NCI-H1048 (cell line): ENCODE measurements around the gene DECR2.
"Not testable (repeated sequence)": the region's sequence is repeated elsewhere in the genome, so short reads cannot be mapped to it uniquely, and the experiment has no call there.

Experiments used
- DNase-seq: peaks from one replicate; lab custom pipeline; 2025; lab: John Stamatoyannopoulos, UW

DECR2 gene

DNA sequence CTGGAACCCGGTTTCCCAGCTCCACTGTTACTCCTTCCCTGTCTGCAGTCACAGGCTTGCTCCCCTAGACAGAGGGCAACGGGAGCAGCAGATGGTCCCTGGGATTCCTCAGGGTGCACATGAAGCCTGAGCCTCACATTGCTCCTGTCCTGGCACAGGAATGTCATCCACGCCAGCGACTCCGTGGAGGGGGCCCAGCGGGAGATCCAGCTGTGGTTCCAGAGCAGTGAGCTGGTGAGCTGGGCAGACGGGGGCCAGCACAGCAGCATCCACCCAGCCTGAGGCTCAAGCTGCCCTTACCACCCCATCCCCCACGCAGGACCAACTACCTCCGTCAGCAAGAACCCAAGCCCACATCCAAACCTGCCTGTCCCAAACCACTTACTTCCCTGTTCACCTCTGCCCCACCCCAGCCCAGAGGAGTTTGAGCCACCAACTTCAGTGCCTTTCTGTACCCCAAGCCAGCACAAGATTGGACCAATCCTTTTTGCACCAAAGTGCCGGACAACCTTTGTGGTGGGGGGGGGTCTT is 1.6 kb upstream of the DECR2 start:
- no peak for DNase-seq

DNA sequence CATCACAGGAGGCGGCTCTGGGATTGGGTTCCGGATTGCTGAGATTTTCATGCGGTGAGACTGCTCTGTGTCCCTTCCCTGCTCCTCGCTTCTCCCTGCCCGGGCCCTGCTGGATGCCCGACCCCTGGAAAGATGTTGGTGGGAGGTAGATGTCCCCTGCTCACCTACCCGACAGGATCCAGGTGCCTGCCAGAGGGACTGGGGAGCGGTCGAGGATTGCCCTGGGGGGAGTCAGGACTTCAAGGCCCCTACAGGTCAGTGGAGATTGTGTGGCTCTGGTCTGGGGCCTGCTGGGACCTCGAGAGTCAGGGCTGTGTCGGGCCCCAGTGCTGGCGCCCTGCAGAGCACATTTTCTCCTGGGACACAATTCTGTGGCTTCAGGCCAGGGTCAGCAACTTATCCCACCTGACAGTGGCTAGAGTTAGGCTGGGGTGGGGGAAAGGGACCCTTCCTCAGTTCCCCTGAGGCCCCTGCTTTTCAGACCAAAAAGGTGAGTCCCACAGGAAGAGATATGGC is 3.3 kb downstream of the DECR2 start:
- DNase-seq = no peak

DNA sequence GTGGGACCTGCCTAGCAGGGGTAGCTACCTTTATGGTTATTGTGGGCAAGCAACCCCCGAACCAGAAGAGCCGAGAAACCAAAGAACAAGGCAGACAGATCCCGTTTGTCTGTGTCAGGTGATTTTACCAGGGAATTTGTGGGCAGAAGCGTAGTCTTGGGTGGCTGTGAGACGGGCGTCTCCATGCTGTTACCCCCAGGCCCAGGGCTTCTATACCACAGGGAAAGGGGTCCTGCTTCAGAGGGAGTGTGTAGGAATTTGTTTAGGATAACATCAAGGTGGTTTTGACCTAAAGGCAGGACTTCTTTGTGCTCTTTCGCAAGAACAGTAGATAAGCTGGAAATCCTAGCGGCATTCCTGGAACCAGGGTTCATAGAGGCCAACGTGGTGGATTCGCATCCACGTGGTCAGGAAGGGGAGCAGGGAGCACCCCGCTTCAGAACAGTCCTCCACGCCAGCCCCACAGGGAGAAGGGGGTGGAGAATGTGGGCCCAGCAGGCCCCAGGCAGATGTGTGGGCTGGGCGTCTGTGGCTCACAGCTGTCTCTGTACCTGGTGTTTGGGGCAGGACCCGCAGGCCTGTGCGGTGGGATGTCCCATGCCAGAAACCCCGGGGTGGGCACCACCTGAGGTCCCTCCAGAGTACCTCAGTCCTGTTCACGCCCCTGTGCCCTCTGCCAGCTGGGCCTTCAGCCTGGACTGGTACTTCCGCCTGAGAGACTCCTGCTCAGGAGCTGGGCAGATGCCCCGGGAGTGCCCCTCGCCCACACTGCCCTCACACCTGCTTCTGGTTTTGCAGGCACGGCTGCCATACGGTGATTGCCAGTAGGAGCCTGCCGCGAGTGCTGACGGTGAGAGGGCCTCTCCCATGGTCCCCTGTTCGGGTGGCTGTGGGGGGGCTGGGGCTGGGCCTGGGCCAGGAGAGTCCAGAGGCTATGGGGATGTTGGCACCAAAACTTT is 4.1 kb downstream of the DECR2 start:
- DNase-seq = no peak

DNA sequence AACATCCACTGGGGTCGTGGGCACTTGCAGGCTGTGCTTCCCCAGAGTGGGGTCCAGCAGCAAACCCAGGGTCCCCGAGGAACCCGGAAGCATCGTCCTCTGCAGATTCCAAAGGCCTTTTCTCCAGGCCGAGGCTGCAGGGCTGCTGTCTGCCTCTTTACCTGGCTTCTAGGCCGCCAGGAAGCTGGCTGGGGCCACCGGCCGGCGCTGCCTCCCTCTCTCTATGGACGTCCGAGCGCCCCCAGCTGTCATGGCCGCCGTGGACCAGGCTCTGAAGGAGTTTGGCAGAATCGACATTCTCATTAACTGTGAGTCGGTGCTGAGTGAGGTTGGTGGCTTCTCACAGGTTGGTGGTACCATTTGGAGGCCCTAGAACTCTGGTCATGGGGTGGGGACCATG is 5.6 kb downstream of the DECR2 start:
- no peak for DNase-seq

DNA sequence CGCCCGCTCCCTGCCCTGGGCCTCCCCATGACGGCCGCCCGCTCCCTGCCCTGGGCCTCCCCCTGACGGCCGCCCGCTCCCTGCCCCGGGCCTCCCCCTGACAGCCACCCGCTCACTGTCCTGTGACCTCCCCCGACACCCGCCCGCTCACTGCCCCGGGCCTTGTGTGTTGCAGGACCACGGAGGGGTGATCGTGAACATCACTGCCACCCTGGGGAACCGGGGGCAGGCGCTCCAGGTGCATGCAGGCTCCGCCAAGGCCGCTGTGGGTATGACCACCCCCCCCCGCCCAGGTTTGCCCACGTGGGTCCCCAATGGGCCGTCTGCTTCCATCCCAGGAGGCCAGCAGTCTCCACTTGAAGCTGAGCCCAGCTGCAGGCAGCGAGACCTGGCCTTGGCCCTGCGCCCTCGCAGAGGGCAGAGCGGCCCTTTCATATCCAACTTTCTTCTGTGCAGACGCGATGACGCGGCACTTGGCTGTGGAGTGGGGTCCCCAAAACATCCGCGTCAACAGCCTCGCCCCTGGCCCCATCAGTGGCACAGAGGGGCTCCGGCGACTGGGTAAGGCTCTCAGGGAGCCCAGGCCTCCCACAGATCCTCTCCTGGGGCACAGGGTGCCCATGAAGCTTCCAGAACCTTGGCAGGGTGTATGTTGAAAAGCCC is 9.0 kb downstream of the DECR2 start:
- no peak for DNase-seq

DNA sequence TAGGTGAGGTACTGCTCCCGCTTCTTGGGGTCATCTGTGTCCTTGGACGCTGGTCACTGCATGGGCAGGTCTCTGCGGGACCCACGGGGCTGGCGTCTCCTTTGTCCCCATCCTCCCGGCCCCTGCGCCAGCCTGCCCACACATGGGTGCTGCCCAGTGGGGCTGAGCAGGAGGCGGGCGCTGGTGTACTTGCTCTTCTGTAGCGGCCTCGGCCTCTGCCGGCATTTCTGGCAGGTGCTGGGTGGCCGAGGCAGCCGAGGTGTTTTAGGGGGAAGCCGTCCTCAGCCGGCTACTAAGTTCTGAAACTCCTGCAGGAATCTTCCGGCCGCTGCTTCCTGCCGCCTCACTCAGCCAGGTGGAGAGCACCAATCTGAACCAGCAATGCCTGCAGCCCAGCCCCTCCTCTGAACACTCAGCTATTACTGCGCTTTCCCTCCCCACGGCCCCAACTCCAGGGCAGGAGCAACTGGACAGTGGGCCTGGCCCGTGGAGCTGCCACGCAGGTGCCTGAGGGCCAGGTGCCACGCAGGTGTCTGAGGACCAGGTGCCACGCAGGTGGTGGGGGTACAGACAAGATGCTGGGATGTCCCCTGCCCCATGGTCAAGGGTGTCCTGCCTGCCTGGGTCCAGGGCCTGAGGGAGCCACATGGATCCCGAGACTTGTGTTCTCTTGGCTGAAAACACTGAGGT is 10.0 kb downstream of the DECR2 start:
- DNase-seq = no peak

DNA sequence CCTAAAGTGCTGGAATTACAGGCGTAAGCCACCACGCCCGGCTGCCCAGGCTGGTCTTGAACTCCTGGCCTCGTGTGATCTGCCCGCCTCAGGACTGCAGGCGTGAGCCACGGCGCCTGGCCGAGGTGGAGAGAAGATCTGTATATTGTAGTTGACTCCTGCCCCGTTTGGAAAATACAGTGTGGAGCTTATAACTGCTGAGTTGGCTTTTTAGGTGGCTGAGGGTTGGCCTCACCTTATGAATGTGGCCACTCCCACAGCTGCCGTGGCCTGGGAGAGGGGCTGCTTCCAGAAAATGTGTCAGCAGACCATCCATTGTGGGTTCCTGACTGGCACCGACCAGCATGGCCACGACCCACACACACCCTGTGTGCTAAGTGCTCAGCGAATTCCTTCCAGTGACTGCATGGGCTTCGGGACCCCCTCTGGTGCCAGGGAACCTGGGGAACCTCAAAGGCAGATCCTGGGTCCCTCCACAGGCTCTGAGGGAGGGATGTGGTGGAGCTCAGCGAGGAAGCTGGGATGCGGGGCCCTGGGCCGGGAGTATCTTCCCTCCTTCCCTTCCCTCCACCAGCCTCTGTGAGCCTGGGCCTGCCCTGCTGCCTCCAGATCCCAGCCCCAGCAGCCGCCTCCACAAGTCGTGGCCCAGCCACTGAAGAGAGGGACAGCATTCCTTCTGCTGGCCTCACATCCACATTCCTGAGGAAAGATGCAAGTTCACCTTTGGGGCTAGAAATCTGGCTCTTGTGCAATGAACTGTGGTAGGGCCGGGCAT is 12.9 kb downstream of the DECR2 start:
- DNase-seq = no peak

DNA sequence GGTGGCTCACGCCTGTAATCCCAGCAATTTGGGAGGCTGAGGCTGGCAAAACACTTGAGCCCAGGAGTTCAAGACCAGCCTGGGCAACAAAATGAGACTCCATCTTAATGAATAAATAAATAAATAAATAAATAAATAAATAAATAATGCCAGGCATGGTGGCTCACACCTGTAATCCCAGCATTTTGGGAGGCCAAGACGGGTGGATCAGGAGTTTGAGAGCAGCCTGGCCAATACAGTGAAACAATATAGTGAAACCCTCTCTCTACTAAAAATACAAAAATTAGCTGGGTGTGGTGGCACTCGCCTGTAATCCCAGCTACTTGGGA is 13.4 kb downstream of the DECR2 start:
- DNase-seq = not testable (repeated sequence)

DNA sequence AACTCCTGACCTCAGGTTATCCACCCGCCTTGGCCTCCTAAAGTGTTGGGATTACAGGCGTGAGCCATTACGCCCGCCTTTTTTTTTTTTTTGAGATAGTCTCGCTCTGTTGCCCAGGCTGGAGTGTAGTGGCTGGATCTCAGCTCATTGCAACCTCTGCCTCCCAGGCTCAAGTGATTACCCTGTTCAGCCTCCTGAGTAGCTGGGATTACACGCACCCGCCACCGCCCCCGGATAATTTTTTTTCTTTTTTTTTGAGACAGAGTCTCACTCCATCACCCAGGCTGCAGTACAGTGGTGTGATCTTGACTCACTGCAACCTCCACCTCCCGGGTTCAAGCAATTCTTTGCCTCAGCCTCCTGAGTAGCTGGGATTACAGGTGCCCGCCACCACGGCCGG is 20.5 kb downstream of the DECR2 start:
- not testable (repeated sequence) for DNase-seq

DNA sequence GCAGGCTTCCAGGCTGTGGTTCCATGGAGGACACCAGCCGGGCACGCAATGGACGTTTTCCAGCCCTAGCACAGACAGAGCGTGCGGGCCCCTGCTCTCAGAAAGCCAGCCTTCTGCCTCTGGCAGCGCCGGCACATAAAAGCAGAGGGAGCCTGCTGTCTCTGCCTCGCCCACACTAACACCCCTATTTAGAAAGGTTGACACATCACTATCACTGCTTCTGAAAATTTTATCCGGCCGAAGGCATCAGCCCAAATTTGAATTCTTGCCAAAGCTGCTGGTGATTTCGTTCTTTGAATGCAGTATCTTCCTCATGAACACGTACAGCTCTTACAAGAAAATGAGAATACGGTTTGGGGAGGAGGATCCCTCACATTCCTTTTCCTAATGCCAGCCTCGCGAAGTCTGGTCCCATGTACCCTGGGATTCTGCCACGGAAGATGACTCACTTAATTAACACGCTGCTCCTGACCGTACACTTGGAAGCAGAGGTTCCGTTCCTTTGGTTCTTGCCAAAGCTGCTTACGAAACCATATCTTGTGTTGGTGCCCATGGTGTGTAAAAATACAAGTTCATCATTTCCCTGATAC is 22.4 kb downstream of the DECR2 start:
- no peak for DNase-seq

DNA sequence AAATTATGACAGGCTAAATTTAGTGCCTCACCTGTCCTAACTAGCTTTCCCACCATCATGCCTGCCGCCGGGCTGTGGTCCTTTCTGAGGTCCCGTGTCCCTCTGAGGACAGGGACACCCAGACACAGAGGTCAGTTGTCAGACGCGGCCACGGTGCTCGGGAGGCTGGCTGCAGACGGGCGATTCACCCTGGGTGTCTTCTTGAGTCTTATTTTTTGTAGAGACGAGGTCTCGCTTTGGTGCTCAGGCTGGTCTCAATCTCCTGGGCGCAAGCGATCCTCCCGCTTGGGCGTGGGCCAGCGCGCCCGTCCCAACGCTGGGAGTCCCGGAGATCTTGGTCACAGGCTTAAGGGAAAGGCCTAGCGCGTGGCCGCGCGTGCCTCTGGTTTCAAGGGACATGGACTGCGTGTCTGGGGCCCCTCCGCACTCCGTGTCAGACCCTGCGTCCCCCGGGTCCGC is 23.0 kb downstream of the DECR2 start:
- DNase-seq = no peak

DNA sequence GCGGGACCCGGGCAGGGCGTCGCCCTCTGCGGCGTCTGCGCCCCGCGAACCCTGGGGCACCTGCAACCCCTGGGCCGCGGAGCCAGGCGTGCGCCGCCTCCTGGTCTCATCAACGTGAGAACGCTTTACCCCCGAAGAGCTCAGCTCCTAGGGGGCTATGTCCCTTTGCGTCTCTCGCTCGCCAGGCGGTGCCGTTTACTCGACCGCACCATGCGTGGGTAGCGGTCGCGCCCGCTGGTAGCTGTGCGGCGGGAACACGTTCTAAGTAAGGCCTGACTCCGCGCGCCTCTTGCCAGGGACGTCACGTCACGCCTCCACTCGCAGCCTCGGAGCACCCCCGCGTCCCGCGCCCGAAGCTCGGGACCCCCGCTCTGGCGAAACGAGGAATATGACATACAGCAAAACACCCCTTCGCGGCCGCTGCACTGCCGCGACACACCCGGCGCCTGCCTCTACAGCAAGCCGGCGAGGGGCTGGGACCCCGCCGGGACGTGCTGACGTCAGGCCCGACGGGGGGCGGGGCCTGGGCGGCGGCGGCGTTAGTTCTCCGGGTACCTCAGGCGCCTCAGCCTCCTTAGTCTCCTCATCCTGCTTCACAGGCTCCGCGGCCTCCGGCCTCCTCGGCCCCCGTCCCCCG is 23.5 kb downstream of the DECR2 start, which contains the start of gene RAB11FIP3:
RAB11FIP3 (plus strand) TSS at position 568 of the 637 bp plus-strand sequence. CDS start 358 bp downstream, outside the sequence.
- peak; percentile 48 for DNase-seq

DNA sequence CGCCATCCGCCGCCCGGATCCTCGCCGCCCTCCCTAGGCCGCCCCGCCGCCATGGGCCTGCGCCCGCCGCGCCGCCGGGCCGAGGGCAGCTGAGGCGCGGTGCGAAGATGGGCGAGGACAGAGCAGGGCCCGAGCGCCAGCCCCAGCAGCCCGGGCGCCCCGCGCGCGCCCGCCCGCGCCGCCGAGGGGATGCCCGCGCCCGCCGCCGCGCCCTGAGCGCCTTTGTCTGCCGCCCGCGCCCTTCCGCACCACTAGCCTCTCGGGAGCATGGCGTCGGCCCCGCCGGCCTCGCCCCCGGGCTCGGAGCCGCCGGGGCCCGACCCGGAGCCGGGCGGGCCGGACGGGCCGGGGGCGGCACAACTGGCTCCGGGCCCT is 24.0 kb downstream of the DECR2 start:
- no peak for DNase-seq

DNA sequence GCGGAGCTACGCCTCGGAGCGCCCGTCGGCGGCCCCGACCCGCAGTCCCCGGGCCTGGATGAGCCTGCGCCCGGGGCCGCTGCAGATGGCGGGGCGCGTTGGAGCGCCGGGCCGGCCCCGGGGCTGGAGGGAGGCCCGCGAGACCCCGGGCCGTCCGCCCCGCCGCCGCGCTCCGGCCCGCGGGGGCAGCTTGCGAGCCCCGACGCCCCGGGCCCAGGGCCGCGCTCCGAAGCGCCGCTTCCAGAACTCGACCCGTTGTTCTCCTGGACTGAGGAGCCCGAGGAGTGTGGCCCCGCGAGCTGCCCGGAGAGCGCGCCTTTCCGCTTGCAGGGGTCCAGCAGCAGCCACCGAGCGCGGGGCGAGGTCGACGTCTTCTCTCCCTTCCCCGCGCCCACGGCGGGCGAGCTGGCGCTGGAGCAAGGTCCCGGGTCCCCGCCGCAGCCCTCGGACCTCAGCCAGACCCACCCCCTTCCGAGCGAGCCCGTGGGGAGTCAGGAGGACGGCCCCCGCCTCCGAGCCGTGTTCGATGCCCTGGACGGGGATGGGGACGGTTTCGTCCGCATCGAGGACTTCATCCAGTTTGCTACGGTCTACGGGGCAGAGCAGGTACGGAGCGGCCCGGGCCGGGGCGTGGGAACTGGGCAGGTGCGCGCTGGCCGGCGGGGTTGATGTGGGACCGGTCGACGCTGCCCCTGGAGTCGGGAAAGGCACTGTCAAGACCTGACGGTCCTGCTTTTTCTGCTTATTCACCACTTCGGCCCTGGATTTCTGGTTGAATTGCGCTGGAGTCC is 24.6 kb downstream of the DECR2 start:
- DNase-seq = no peak

DNA sequence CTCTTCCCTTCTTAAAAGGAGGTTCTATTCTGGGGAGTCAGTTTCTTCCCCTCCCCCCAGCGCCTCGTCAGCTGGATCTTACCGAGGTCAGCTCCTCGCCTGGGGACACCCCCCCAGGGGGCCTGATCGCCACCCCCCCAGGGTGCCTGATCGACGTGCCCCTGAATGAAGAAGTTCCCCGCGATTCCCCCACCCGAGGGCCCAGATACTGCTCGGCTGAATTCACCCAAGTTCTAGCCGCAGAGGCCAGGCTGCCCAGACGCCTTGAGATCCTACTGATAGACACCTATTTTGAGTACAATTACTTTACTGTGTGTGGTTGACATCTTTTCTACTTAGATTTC is 25.2 kb downstream of the DECR2 start:
- DNase-seq = no peak

DNA sequence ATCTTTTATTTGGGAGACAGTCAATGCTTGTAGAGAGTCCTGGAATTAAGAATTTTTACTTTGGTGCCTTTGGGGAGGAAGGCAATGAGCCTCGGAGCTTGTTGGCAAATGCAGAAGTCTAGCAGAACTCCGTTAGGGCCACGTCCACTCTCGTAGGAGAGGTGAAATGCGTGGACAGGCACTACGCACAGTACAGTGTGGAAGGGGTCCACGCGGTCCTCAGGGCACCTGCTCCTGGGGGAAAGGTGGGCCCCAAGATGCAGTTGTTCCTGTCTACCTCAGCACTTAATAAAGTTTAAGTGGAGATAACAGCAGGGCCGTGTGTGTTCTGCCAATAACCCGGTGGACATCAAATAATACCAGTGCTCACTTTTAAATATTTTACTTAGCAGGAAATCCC is 25.6 kb downstream of the DECR2 start:
- DNase-seq = no peak

DNA sequence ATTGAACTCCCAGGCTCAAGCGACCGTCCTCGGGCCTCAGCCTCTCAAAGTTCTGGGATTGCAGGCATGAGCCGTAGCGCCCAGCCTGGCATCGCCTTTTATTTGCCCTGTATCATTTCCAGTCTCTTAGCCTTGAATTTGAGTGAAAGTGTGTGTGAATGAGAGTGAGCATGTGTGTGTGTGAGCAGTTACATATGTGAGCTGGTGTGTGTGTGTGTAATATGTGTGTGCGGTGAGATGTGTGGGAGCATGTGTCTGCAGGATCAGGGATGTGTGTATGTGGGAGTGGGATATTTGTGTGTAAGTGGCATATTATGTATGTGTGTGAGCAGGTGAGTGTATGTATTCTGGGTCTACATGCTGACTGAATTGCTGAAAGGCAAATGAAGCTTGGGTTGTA is 29.2 kb downstream of the DECR2 start:
- DNase-seq = no peak

DNA sequence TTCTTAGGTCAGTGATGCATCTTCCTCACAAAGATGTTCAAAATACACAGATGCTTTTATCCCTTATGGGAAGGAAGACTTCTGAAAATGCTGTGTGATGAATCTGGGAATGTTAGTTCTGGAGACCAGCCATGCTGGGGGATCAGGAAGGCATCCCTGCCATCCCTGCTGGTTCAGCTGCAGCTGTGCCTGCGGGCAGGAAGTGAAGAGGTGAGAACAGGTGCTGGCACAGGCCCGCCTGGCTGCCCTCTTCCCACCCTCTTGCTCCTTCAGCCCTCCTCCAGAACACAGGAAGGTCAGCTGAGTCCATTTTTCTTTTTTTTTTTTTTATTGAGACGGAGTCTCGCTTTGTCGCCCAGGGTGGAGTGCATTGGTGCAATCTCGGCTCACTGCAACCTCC is 38.9 kb downstream of the DECR2 start:
- DNase-seq = no peak

DNA sequence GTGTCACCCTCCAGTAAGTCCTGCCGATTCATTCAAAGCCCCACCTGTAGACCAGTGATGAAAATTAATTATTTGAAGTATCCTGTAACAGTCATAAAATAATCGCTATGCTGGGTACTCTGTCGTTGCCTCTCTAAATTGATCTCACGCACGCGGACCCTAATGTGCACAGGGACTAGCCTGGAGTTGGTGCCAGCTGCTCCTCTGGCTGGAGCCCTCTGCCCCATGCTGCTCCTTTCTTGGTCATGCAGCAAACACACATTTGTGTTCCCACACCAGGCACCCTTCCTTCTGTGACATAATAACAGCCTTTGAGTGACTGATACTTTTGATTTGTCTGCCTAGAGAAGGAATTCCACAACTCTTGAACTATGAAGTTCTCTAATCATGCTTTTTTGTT is 39.8 kb downstream of the DECR2 start:
- no peak for DNase-seq

DNA sequence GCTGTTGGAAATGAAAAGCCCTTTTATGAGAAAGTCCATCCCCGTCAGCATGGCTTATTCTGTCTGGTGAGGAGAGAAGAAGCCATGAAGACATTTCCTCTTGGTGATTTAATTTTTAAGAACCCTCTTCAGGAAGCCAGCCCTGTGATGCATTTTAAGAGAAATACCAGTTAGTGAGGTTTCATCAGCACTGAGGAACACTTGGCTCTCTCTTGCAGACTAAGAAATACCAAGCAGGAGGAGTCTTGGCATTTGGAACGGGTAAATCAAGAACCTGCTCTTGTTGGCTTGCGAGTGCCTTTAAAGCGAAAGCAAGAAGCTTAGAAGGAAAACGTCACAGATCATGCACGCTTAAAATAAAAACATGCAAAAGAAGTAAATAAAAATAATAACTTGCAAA is 41.3 kb downstream of the DECR2 start:
- DNase-seq = no peak
